Karpas-422 (cell line): ENCODE results near the gene SMIM27. TPM values are rescaled to one million over a fixed set of nuclear protein-coding genes. Genes with fewer than 3 reads are reported as not detected.
"Not testable (repeated sequence)": the region's sequence is repeated elsewhere in the genome, so short reads cannot be mapped to it uniquely, and the experiment has no call there.

Experiments
- DNase-seq: peaks from one replicate; pipeline ENCODE4 v3.0.0-alpha.2; 2015
- H2AFZ ChIP-seq: fragments of 200-600 bp; sonication (generic); 2 replicates; pipeline ENCODE4 v1.6.1; 2014; ENCODE audit warnings: antibody characterized with exemption, low read length, mixed read lengths
- H3K27ac ChIP-seq: fragments of 200-600 bp; sonication (generic); 2 replicates; pipeline ENCODE4 v1.5.1; 2014; ENCODE audit warnings: mild to moderate bottlenecking, low read length, moderate library complexity
- H3K27me3 ChIP-seq: fragments of 200-600 bp; sonication (generic); 2 replicates; pipeline ENCODE4 v1.6.1; 2014; ENCODE audit warnings: low read length, mixed read lengths
- H3K36me3 ChIP-seq: fragments of 200-600 bp; sonication (generic); 2 replicates; pipeline ENCODE4 v1.6.1; 2014; ENCODE audit warnings: low read length, mixed read lengths; ENCODE audit not compliant: insufficient read depth
- H3K4me1 ChIP-seq: fragments of 200-600 bp; sonication (generic); 2 replicates; pipeline ENCODE4 v1.6.1; 2014; ENCODE audit warnings: mild to moderate bottlenecking, low read length, mixed read lengths
- H3K4me2 ChIP-seq: fragments of 200-600 bp; sonication (generic); 2 replicates; pipeline ENCODE4 v1.6.1; 2014; ENCODE audit warnings: low read length, low read depth, mild to moderate bottlenecking; ENCODE audit not compliant: poor library complexity, severe bottlenecking
- H3K4me3 ChIP-seq: fragments of 200-600 bp; sonication (generic); 2 replicates; pipeline ENCODE4 v1.5.1; 2014; ENCODE audit warnings: mild to moderate bottlenecking, antibody characterized with exemption, low read length, mixed read lengths
- H3K79me2 ChIP-seq: fragments of 200-600 bp; sonication (generic); 2 replicates; pipeline ENCODE4 v1.6.1; 2014; ENCODE audit warnings: mild to moderate bottlenecking, low read length, mixed read lengths
- H3K9ac ChIP-seq: fragments of 200-600 bp; sonication (generic); 2 replicates; pipeline ENCODE4 v1.6.0; 2014; ENCODE audit warnings: low read length
- H3K9me2 ChIP-seq: fragments of 200-600 bp; sonication (generic), shearing (Covaris generic); replicated peaks from 2 replicates; pipeline ENCODE4 v1.6.0; 2014; ENCODE audit warnings: mild to moderate bottlenecking, low read length, moderate library complexity; ENCODE audit not compliant: insufficient read depth
- H3K9me3 ChIP-seq: fragments of 300-700, 200-600 bp; sonication (generic); 2 replicates; pipeline ENCODE4 v1.6.1; 2014; ENCODE audit warnings: low read length, mixed read lengths
- H4K20me1 ChIP-seq: fragments of 200-600 bp; sonication (generic); 2 replicates; pipeline ENCODE4 v1.6.1; 2014; ENCODE audit warnings: mild to moderate bottlenecking, antibody characterized with exemption, low read length, low read depth; ENCODE audit not compliant: insufficient read depth
- total RNA-seq: library from RNA; depleted of rRNA; stranded (reverse); fragments of >200 nt; shearing (Covaris generic); gene quantifications from 2 replicates; pipeline ENCODE4 v1.2.3, GENCODE V29; 2014; ENCODE audit warnings: low replicate concordance

The SMIM27 gene
- total RNA-seq, 1 experiment from 2014 or later, result 12.6 TPM

DNA sequence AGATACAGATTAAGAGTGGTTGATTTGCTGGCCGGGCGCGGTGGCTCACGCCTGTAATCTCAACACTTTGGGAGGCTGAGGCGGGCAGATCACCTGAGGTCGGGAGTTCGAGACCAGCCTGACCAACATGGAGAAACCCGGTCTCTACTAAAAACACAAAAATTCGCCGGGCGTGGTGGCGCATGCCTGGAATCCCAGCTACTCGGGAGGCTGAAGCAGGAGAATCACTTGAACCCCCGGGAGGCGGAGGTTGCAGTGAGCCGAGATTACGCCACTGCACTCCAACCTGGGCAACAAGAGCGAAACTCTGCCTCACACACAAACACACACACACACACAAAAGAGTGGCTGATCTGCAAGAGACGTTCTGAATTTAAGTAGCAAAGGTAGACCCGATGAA, 3.9 kb upstream of the SMIM27 start:
- not testable (repeated sequence) for H3K9me2 ChIP-seq, H3K4me3 ChIP-seq

DNA sequence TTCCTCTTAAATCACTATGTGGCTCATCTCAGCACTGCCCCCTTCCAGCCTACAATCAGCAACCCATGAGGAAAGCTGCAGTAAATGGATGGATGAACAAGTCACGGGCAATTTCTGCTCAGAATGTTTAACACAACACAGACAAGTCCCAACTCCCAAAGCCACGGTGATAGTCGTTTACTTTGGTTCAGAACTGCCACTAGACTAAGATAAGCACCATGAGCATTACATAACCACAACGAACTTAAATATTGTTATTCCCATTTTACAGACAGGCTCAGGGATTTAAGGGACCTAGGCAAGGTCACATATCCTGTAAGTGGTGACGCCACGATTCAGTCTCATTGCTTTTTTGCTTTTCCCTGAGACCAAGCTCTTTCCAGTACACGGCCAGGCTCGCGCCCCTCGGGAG, 2.0 kb upstream of the SMIM27 start:
- H2AFZ ChIP-seq, result no peak overlapping the region
- H3K36me3 ChIP-seq, result peaks cover 4% of the 10 kb centered on the region; the same call in 1 of the 2 replicates
- H3K4me3 ChIP-seq, result peak overlapping the region; percentile 95
- H3K4me2 ChIP-seq, result peak overlapping the region; percentile 90
- peaks cover 31% of the 10 kb centered on the region for H4K20me1 ChIP-seq
- H3K9me3 ChIP-seq, result no peaks in the 10 kb centered on the region
- H3K79me2 ChIP-seq, result peaks cover 84% of the 10 kb centered on the region
- no peaks in the 10 kb centered on the region for H3K9me2 ChIP-seq
- no peak for DNase-seq
- H3K9ac ChIP-seq, result peak overlapping the region; percentile 93
- H3K4me1 ChIP-seq, result peaks cover 34% of the 10 kb centered on the region
- H3K27me3 ChIP-seq, result no peaks in the 10 kb centered on the region
- peak overlapping the region; percentile 44 for H3K27ac ChIP-seq

More for the DNA sequence above, 3.9 kb upstream of the SMIM27 start:
- H3K27me3 ChIP-seq, H3K27ac ChIP-seq, H3K9me3 ChIP-seq, H3K4me2 ChIP-seq, H2AFZ ChIP-seq, H3K9ac ChIP-seq, DNase-seq: not testable (repeated sequence)
- Histone ChIP-seq H3K4me1 (peaks cover 19% of the 10 kb centered on the region), H3K36me3 (peaks cover 21% of the 10 kb centered on the region), H3K79me2 (peaks cover 85% of the 10 kb centered on the region), H4K20me1 (peaks cover 39% of the 10 kb centered on the region)

DNA sequence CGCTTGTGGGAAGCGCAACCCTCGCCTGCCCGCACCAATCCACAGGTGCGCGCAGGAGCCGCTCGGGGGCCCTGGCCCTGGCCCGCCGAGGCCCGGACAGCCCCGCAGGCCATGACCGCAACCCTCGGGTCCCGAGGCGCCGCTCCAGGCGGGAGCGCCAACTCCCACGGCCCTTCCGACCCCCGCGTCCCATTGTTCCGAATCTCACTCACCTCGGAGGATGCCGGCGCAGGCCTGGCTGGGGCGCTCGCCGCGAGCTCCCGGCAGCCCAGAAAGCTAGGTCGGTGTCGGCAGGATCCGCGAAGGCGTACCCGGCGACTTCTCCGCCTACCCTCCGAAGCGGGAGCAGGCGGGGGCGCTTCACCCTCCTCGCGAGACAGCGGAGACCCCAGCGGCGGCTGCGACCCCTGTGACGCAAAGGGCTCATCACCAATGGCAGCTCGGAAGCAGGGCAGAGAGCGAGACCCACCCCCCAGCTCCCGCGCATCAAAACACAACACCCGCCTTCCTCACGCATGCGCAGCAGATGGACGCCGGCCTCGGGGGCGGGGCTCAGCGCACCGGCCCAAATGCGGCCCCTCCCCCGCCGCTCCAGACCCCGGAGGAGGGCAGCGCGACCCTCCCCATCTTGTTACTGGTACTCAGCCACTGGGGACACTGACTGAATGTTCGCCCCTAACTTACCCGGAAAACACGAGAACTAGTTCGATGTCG, 1.4 kb upstream of the SMIM27 start:
- H3K9me3 ChIP-seq, result no peaks in the 10 kb centered on the region
- peak overlapping the region; percentile 93 for H3K9ac ChIP-seq
- peaks cover 26% of the 10 kb centered on the region for H4K20me1 ChIP-seq
- H3K27me3 ChIP-seq, result no peaks in the 10 kb centered on the region
- peak overlapping the region; percentile 95 for H3K4me3 ChIP-seq
- no peaks in the 10 kb centered on the region for H3K9me2 ChIP-seq
- 0 out of 2 replicates have a peak, but pooled peaks cover 4% of the 10 kb centered on the region for H3K36me3 ChIP-seq
- peak overlapping the region; percentile 41; the same call in 1 of the 2 replicates for H2AFZ ChIP-seq
- peak; percentile 96 for DNase-seq
- H3K4me2 ChIP-seq, result peak overlapping the region; percentile 90
- peaks cover 34% of the 10 kb centered on the region for H3K4me1 ChIP-seq
- peaks cover 84% of the 10 kb centered on the region for H3K79me2 ChIP-seq
- peak overlapping the region; percentile 84 for H3K27ac ChIP-seq

DNA sequence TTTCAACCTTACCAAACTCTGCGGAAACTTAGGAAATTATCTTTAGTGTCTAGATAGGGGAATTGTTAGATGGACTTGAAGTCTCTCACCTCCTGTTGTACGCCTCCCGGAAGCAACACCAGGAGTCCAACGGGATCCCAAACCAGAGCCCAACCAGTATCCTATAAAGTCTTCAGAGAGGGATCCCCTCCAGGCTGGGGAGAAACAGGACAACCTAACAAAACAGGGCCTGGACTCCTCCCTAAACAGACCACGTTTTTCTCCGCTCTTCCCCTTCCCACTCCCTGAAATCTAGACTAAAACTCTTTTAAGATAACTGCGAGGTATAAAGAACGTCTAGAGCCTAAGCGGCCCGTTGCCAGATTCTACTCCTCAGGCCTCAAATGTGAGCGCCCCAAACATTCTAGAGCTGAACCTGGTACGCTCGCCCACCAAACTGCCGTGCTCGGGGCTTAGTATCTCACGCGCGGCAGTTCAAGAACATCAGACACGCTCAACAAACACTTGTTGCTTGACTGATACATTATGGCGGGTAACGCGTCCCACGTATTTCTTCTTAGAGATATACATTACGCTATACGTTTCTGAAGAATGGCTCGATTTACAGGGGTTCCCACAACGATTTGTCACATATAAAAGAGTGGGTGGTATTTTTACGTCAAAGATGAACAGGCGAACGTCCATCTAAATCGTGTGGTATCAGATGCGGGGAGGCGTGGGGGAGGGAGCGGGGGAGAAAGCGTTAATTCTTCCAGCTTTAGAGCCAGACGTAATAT, 663 bp upstream of the SMIM27 start:
- Histone ChIP-seq H3K4me3 (peak overlapping the region; percentile 95), H3K4me1 (peaks cover 34% of the 10 kb centered on the region), H3K4me2 (peak overlapping the region; percentile 90), H3K27ac (peak overlapping the region; percentile 84), H3K79me2 (peaks cover 83% of the 10 kb centered on the region), H3K9me3 (no peaks in the 10 kb centered on the region), H3K36me3 (0 out of 2 replicates have a peak, but pooled peaks cover 4% of the 10 kb centered on the region), H3K27me3 (no peaks in the 10 kb centered on the region), H4K20me1 (peaks cover 20% of the 10 kb centered on the region), H2AFZ (peak overlapping the region; percentile 19; the same call in 1 of the 2 replicates), H3K9me2 (no peaks in the 10 kb centered on the region), H3K9ac (peak overlapping the region; percentile 93)
- DNase-seq, result peak; percentile 84

DNA sequence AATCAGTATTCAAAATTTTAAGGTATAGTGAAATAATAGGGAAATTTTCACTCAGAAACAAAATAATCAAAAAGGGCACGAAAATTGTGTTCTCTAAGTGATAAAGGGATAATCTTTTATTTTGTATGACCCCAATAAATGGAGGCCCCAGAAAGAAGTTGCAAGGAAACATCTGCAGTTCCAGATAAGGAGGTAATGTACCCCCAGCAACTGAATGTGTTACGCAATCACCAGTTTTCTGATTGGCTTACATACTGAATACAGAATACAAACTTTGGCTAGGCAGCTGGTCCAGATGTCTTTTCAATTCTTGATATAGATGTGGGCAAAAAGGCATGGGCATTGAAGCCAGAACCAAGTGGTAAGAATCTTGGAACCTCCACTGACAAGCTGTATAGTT, 2.0 kb downstream of the SMIM27 start:
- Histone ChIP-seq H3K4me2 (peak overlapping the region; percentile 90), H3K9me3 (no peaks in the 10 kb centered on the region), H3K36me3 (no peaks in the 10 kb centered on the region), H3K9me2 (no peaks in the 10 kb centered on the region), H3K27ac (peak overlapping the region; percentile 84), H3K27me3 (no peaks in the 10 kb centered on the region), H3K9ac (no peak overlapping the region), H4K20me1 (peaks cover 10% of the 10 kb centered on the region), H3K4me1 (peaks cover 42% of the 10 kb centered on the region), H3K79me2 (peaks cover 76% of the 10 kb centered on the region), H3K4me3 (0 out of 2 replicates have a peak overlapping the region, but pooled peaks have one; percentile 95), H2AFZ (no peak overlapping the region)
- DNase-seq, result peak; percentile 73

DNA sequence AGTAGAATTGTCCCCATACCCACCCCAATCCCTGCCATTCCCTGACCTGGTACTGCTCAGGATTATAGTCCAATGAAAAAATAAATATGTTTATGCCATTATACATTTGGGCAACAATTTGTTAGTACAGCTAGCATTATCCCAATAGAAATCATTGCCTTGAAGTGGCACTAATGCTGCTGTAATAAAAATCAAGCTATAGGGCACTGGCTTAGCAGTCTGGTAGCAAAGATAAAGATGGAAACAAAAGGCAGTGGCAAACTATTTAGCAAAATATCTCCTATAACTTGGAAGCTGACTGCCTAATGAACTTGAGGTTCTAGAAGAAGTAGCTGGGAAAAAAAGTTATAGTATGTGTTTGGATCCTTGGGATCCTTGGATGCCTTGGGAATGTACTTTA, 2.5 kb downstream of the SMIM27 start:
- no peaks in the 10 kb centered on the region for H3K9me2 ChIP-seq
- H3K27ac ChIP-seq, result peak overlapping the region; percentile 84; the same call in 1 of the 2 replicates
- H4K20me1 ChIP-seq, result peaks cover 10% of the 10 kb centered on the region
- H3K79me2 ChIP-seq, result peaks cover 76% of the 10 kb centered on the region
- no peaks in the 10 kb centered on the region for H3K27me3 ChIP-seq
- H3K4me3 ChIP-seq, result no peak overlapping the region
- peak overlapping the region; percentile 90 for H3K4me2 ChIP-seq
- H3K4me1 ChIP-seq, result peaks cover 42% of the 10 kb centered on the region
- DNase-seq, result no peak
- no peak overlapping the region for H3K9ac ChIP-seq
- no peak overlapping the region for H2AFZ ChIP-seq
- H3K36me3 ChIP-seq, result no peaks in the 10 kb centered on the region
- no peaks in the 10 kb centered on the region for H3K9me3 ChIP-seq

DNA sequence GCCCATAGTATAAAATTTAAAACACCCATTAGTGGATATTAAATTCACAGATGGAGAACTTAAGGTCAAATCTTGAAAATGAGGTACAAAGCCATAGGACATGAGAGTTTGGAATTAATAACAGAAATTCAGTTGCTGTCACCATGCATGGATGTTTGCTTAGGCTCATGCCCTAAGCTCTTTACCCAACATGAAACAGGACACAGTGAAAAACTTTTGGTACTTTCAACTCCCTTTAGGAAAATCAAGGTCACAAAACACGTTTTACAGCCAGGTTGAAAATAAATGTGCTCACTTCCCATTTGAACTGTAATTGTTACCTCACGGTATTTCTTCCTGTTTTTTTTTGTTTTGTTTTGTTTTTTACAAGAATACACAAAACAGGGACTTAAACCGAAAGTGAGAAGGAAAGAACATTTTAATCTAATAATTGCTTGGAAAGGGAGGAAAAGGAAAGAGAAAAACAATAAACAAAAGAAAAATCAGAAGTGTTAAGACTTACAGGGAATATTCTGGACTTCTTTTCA, 6.3 kb downstream of the SMIM27 start:
- Histone ChIP-seq H4K20me1 (no peaks in the 10 kb centered on the region), H3K9ac (no peak overlapping the region), H3K4me2 (no peak overlapping the region), H3K9me2 (no peaks in the 10 kb centered on the region), H3K27me3 (no peaks in the 10 kb centered on the region), H3K79me2 (peaks cover 87% of the 10 kb centered on the region), H3K4me3 (no peak overlapping the region), H3K9me3 (no peaks in the 10 kb centered on the region), H2AFZ (no peak overlapping the region), H3K27ac (no peak overlapping the region), H3K36me3 (peaks cover 3% of the 10 kb centered on the region; the same call in 1 of the 2 replicates), H3K4me1 (peaks cover 33% of the 10 kb centered on the region)
- DNase-seq, result no peak

DNA sequence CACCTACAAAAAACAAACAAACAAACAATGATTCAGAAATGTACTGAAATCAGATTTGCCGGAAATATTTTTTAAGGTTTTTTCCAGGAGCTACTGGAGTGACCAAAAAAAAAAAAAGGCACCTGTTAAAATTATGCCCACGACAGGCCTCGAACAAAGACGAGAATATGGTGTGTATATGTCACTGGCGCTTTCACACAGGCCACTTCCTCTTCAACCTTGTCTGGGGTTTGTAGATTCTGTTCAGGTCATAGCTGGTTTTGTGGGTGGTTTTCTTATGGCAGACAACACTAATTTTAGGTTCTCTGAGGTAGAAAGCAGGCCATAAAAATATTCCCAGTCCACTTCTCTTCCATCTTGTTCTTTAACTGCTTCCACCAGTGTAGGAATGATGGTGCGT, 13.8 kb downstream of the SMIM27 start:
- Histone ChIP-seq H3K9ac (no peak overlapping the region), H3K9me2 (no peaks in the 10 kb centered on the region), H3K79me2 (peaks cover 86% of the 10 kb centered on the region), H2AFZ (no peak overlapping the region), H3K4me2 (no peak overlapping the region), H3K4me3 (no peak overlapping the region), H3K36me3 (peaks cover 6% of the 10 kb centered on the region; the same call in 1 of the 2 replicates), H3K27ac (no peak overlapping the region), H3K9me3 (no peaks in the 10 kb centered on the region), H3K27me3 (no peaks in the 10 kb centered on the region), H3K4me1 (peaks cover 4% of the 10 kb centered on the region), H4K20me1 (no peaks in the 10 kb centered on the region)
- no peak for DNase-seq
